Activated CD8-positive, alpha-beta T cell treated with anti-CD3 and anti-CD28 coated beads, Interleukin-2, amount 10 ng/mL, durations not matched to agents 7 days and 5 days (primary cell): ENCODE measurements around the gene SEL1L2. TPM values are rescaled to one million over a fixed set of nuclear protein-coding genes. Genes with fewer than 3 reads are reported as not detected.

Experiments
- ATAC-seq: fragments of 150-1000 bp; cut with Tn5 transposase; one replicate; pipeline ENCODE4 v1.10.0; 2021; ENCODE audit warnings: moderate library complexity
- CTCF ChIA-PET: fragments of 350-600 bp; sonication (Branson Sonifier 250); formaldehyde crosslinking; loops from one replicate; lab custom pipeline; 2021; ENCODE audit warnings: antibody characterized with exemption; lab: Charles Lee
- POLR2A ChIA-PET: fragments of 350-600 bp; sonication (Branson Sonifier 250); formaldehyde crosslinking; loops from one replicate; lab custom pipeline; 2021; ENCODE audit warnings: antibody characterized with exemption; lab: Charles Lee
- DNase-seq: peaks from one replicate; pipeline ENCODE4 v3.0.0-alpha.2; 2020
- H3K27ac Mint-ChIP-seq: one replicate; pipeline ENCODE4 v1.8.0; 2021; ENCODE audit warnings: mild to moderate bottlenecking, mixed read lengths
- H3K27me3 Mint-ChIP-seq: one replicate; pipeline ENCODE4 v1.8.0; 2021; ENCODE audit warnings: low read depth, mixed read lengths
- H3K36me3 Mint-ChIP-seq: one replicate; pipeline ENCODE4 v1.8.0; 2021; ENCODE audit warnings: low read depth, mixed read lengths
- H3K4me1 Mint-ChIP-seq: one replicate; pipeline ENCODE4 v1.8.0; 2021; ENCODE audit warnings: low read depth, mixed read lengths
- H3K4me3 Mint-ChIP-seq: one replicate; pipeline ENCODE4 v1.8.0; 2021; ENCODE audit warnings: mild to moderate bottlenecking, mixed read lengths
- H3K9me3 Mint-ChIP-seq: one replicate; pipeline ENCODE4 v1.8.0; 2022; ENCODE audit warnings: mixed read lengths; ENCODE audit not compliant: insufficient read depth
- total RNA-seq, 2 experiments: library from RNA; stranded (reverse); gene quantifications; one replicate each; pipeline ENCODE4 v1.2.3, GENCODE V29; 2021

The SEL1L2 gene
- total RNA-seq, 2 experiments from 2014 or later: not detected

GRCh38 chr20:13927171-13927570 is 63.2 kb downstream of the SEL1L2 start:
- CTCF ChIA-PET: no interaction called here
- POLR2A ChIA-PET: no interaction called here
- H3K4me3 Mint-ChIP-seq: no peak overlapping the region

GRCh38 chr20:13922241-13922640 is 68.2 kb downstream of the SEL1L2 start:
- Mint-ChIP-seq H3K27me3 (peaks cover 2% of the 10 kb centered on the region), H3K36me3 (no peaks in the 10 kb centered on the region), H3K4me1 (no peaks in the 10 kb centered on the region), H3K27ac (no peak overlapping the region), H3K4me3 (no peak overlapping the region), H3K9me3 (no peaks in the 10 kb centered on the region)
- ChIA-PET POLR2A (no interaction called here), CTCF (no interaction called here)
- ATAC-seq (no peak), DNase-seq (no peak)

More at GRCh38 chr20:13927171-13927570, 63.2 kb downstream of the SEL1L2 start:
- Mint-ChIP-seq H3K9me3 (no peaks in the 10 kb centered on the region), H3K27ac (no peak overlapping the region), H3K27me3 (peaks cover 2% of the 10 kb centered on the region), H3K36me3 (no peaks in the 10 kb centered on the region), H3K4me1 (no peaks in the 10 kb centered on the region)
- DNase-seq (no peak), ATAC-seq (no peak)

DNA sequence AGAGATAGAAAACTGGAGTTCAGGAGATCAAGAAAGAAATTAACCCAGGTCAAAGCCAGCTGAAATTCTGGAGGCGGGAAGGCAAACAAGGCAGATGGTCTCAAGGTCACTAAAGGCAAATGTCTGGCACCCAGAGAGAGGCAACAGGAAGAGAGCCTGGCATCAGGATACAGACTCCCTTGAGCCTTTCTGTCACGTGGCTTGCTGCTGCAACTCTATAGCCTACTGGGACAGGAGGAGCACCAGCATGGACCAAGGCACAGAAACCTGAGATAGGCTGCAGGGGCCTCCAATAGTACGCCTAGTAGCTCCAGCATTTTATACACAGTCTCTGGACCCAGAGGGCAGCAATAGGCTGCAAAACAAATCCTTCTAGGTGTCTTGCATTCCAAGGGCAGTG is 75.1 kb downstream of the SEL1L2 start:
- no peak overlapping the region for H3K4me3 Mint-ChIP-seq
- H3K4me1 Mint-ChIP-seq: no peaks in the 10 kb centered on the region
- H3K9me3 Mint-ChIP-seq: no peaks in the 10 kb centered on the region
- peaks cover 3% of the 10 kb centered on the region for H3K27me3 Mint-ChIP-seq
- no peaks in the 10 kb centered on the region for H3K36me3 Mint-ChIP-seq
- no peak for ATAC-seq
- H3K27ac Mint-ChIP-seq: no peak overlapping the region
- ChIA-PET CTCF (no interaction called here), POLR2A (no interaction called here)
- no peak for DNase-seq

DNA sequence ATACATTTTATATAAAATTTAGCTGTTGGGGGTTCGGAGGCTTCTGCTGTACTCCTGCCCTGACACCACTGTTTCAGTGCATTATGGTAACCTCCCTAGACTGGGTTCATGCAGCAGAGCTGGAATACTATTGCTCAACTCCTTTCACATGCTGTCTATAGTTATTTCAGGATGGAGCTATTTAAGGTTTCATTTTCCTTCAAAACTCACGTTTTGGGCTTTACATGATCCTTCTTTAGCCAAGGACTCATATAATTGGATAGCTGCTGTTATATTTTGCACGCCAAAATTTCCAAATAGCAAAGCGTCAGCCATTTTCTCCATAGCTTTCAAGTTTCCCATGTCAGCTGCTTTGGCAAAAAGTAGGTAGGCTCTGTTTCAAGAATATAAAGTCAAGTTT is 76.8 kb downstream of the SEL1L2 start:
- peaks cover 3% of the 10 kb centered on the region for H3K27me3 Mint-ChIP-seq
- H3K36me3 Mint-ChIP-seq: no peaks in the 10 kb centered on the region
- no peak for DNase-seq
- ChIA-PET CTCF (no interaction called here), POLR2A (no interaction called here)
- no peak overlapping the region for H3K27ac Mint-ChIP-seq
- no peak overlapping the region for H3K4me3 Mint-ChIP-seq
- ATAC-seq: no peak
- H3K4me1 Mint-ChIP-seq: no peaks in the 10 kb centered on the region
- H3K9me3 Mint-ChIP-seq: no peaks in the 10 kb centered on the region

DNA sequence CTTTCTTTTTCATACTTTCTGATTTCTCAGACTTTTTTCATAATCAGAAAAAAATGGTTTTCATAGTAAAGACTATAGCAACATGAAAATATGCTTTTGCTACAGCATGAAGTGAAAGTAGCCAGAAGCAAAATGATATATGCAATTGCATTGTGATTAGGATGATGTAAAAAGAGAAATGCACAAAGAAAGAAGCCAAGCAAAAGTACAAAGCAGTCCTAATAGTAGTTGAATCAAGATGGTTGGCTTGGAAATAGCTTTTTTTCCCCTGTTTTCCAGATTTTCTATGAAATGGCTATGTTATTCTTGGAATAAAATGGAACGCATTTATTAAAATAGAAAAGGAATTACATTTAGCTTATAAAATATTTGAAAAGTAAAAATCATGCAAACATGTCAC is 77.3 kb downstream of the SEL1L2 start:
- CTCF ChIA-PET: no interaction called here
- H3K4me3 Mint-ChIP-seq: no peak overlapping the region
- no peak overlapping the region for H3K27ac Mint-ChIP-seq
- H3K4me1 Mint-ChIP-seq: no peaks in the 10 kb centered on the region
- H3K9me3 Mint-ChIP-seq: no peaks in the 10 kb centered on the region
- no peaks in the 10 kb centered on the region for H3K36me3 Mint-ChIP-seq
- DNase-seq (no peak), ATAC-seq (no peak)
- POLR2A ChIA-PET: no interaction called here
- H3K27me3 Mint-ChIP-seq: peaks cover 3% of the 10 kb centered on the region

GRCh38 chr20:13910492-13910891 is 79.9 kb downstream of the SEL1L2 start:
- Mint-ChIP-seq H3K27ac (no peak overlapping the region), H3K36me3 (no peaks in the 10 kb centered on the region), H3K4me3 (no peak overlapping the region), H3K27me3 (peaks cover 3% of the 10 kb centered on the region), H3K9me3 (no peaks in the 10 kb centered on the region), H3K4me1 (no peaks in the 10 kb centered on the region)
- DNase-seq: no peak
- ChIA-PET POLR2A (no interaction called here), CTCF (interaction anchor here (1.4 kb wide), 1 partner anchor 12 kb away, joined by 3 read pairs; no protein-coding TSS in a partner anchor)
- ATAC-seq: no peak

GRCh38 chr20:13909067-13909466 is 81.3 kb downstream of the SEL1L2 start:
- no peaks in the 10 kb centered on the region for H3K4me1 Mint-ChIP-seq
- no peak overlapping the region for H3K4me3 Mint-ChIP-seq
- DNase-seq (no peak), ATAC-seq (no peak)
- H3K36me3 Mint-ChIP-seq: no peaks in the 10 kb centered on the region
- peaks cover 3% of the 10 kb centered on the region for H3K27me3 Mint-ChIP-seq
- no peak overlapping the region for H3K27ac Mint-ChIP-seq
- H3K9me3 Mint-ChIP-seq: no peaks in the 10 kb centered on the region
- CTCF ChIA-PET: no interaction called here
- POLR2A ChIA-PET: no interaction called here

DNA sequence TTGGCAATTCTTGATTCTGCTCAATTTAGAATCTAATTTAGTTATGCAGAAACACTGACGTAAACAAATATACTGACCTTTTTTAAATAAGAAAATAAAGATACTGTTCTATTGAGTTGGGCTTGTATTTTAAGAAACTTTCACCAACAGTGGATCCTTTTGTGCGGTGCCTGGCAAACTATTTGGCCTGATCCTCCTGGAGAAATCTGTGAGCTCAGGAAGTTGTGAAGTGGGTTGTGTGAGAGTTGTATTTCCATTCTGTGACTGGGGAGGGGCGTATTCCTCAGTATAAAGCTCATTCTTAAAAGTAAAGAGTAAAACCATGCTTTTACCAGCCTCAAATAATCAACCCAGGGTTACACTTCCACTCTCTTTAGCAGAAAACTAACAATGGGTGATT is 85.6 kb downstream of the SEL1L2 start:
- Mint-ChIP-seq H3K4me3 (no peak overlapping the region), H3K9me3 (no peaks in the 10 kb centered on the region), H3K27ac (no peak overlapping the region), H3K36me3 (no peaks in the 10 kb centered on the region), H3K27me3 (no peaks in the 10 kb centered on the region), H3K4me1 (no peaks in the 10 kb centered on the region)
- ChIA-PET POLR2A (no interaction called here), CTCF (no interaction called here)
- ATAC-seq: no peak
- DNase-seq: no peak

GRCh38 chr20:13900496-13900895 is 89.9 kb downstream of the SEL1L2 start:
- CTCF ChIA-PET: no interaction called here
- DNase-seq (no peak), ATAC-seq (no peak)
- POLR2A ChIA-PET: no interaction called here
- H3K27ac Mint-ChIP-seq: no peak overlapping the region
- H3K4me3 Mint-ChIP-seq: no peak overlapping the region
- no peaks in the 10 kb centered on the region for H3K4me1 Mint-ChIP-seq
- no peaks in the 10 kb centered on the region for H3K36me3 Mint-ChIP-seq
- no peaks in the 10 kb centered on the region for H3K9me3 Mint-ChIP-seq
- no peaks in the 10 kb centered on the region for H3K27me3 Mint-ChIP-seq

GRCh38 chr20:13898012-13898612 is 92.3 kb downstream of the SEL1L2 start:
- Mint-ChIP-seq H3K4me3 (no peak overlapping the region), H3K27ac (no peak overlapping the region), H3K27me3 (no peaks in the 10 kb centered on the region), H3K4me1 (no peaks in the 10 kb centered on the region), H3K9me3 (no peaks in the 10 kb centered on the region), H3K36me3 (no peaks in the 10 kb centered on the region)
- no peak for ATAC-seq
- POLR2A ChIA-PET: no interaction called here
- no peak for DNase-seq
- CTCF ChIA-PET: interaction anchor here (0.6 kb wide), 1 partner anchor 12 kb away, joined by 3 read pairs; no protein-coding TSS in a partner anchor

GRCh38 chr20:13891575-13891974 is 98.8 kb downstream of the SEL1L2 start:
- ATAC-seq: no peak
- ChIA-PET POLR2A (no interaction called here), CTCF (no interaction called here)
- Mint-ChIP-seq H3K36me3 (no peaks in the 10 kb centered on the region), H3K4me1 (no peaks in the 10 kb centered on the region), H3K27ac (no peak overlapping the region), H3K9me3 (peaks cover 4% of the 10 kb centered on the region), H3K27me3 (no peaks in the 10 kb centered on the region), H3K4me3 (no peak overlapping the region)
- no peak for DNase-seq

GRCh38 chr20:13884803-13885202 is 105.6 kb downstream of the SEL1L2 start:
- H3K27ac Mint-ChIP-seq: no peak overlapping the region
- H3K27me3 Mint-ChIP-seq: no peaks in the 10 kb centered on the region
- ChIA-PET POLR2A (no interaction called here), CTCF (no interaction called here)
- no peak for DNase-seq
- no peaks in the 10 kb centered on the region for H3K4me1 Mint-ChIP-seq
- no peaks in the 10 kb centered on the region for H3K36me3 Mint-ChIP-seq
- no peak for ATAC-seq
- H3K9me3 Mint-ChIP-seq: no peaks in the 10 kb centered on the region
- H3K4me3 Mint-ChIP-seq: no peak overlapping the region

- ChIA-PET CTCF (no interaction called here), POLR2A (no interaction called here)
- Mint-ChIP-seq H3K4me3 (no peak overlapping the region), H3K36me3 (no peaks in the 10 kb centered on the region), H3K27me3 (no peaks in the 10 kb centered on the region), H3K9me3 (no peaks in the 10 kb centered on the region), H3K27ac (no peak overlapping the region), H3K4me1 (no peaks in the 10 kb centered on the region)
- DNase-seq (no peak), ATAC-seq (no peak)
Measured at GRCh38 chr20:13883425-13883824, 107.0 kb downstream of the SEL1L2 start.
